Measurements from ENCODE around the gene ACVR2B.

- no peak for TF ChIP-seq POLR2A (IDR thresholded peaks at IDR 0.05)
- no peak for TF ChIP-seq CTCF (IDR thresholded peaks at IDR 0.05)
Observed at GRCh38 chr3:38526792-38527191, 73.1 kb downstream of the ACVR2B start.
